Bone marrow (tissue), 2 donors: ENCODE results near the gene OR2G6.
"Not testable (repeated sequence)": the region's sequence is repeated elsewhere in the genome, so short reads cannot be mapped to it uniquely, and the experiment has no call there.

ENCODE experiments used
- DNase-seq, 2 donors: peaks; one replicate each; lab custom pipeline; 2025; lab: John Stamatoyannopoulos, UW

OR2G6 gene

GRCh38 chr1:248574657-248575056 lies 66.8 kb downstream of the OR2G6 start, which contains the start of gene OR2T34:
TSS of gene OR2T34 (minus strand) at chr1:248574757. CDS start at chr1:248574757, 0 bp downstream.
- not testable (repeated sequence) for DNase-seq

GRCh38 chr1:248576260-248576980 lies 68.5 kb downstream of the OR2G6 start:
- no peak for DNase-seq
